NCI-H526 treated with DMSO at 0.1 percent for 48 hours (cell line): ENCODE data around the gene POLA1.
A peak's percentile ranks its signal among the peaks of the same experiment; 100 is the strongest.
"Not testable (repeated sequence)": the region's sequence is repeated elsewhere in the genome, so short reads cannot be mapped to it uniquely, and the experiment has no call there.

ENCODE experiments used
- DNase-seq: peaks from one replicate; lab custom pipeline; 2025; lab: John Stamatoyannopoulos, UW

The POLA1 gene

GRCh38 chrX:24693453-24694202 is at the start of gene POLA1:
TSS of gene POLA1 (plus strand) at chrX:24693918. CDS start at chrX:24693962, 44 bp downstream.
- DNase-seq: peak; percentile 97

DNA sequence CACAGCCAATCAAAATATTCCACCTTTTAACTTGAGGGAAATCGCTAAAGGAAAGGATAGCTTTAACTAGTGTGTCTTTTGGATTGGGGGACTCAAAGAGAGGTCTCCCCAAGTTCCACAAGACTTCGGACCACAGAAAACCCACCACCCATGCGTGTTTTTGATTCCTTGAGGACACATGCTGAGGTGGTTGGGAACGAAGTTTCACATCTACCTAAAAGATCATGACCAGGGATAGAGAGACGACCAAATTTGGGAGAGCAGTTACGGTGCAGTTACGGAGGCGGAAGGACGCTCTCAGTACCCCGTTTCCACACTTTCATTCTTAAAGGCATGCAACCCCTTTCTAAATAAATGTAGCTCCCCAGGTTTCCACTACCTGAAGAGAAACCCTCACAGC is 47.7 kb upstream of the POLA1 start:
- DNase-seq: no peak

DNA sequence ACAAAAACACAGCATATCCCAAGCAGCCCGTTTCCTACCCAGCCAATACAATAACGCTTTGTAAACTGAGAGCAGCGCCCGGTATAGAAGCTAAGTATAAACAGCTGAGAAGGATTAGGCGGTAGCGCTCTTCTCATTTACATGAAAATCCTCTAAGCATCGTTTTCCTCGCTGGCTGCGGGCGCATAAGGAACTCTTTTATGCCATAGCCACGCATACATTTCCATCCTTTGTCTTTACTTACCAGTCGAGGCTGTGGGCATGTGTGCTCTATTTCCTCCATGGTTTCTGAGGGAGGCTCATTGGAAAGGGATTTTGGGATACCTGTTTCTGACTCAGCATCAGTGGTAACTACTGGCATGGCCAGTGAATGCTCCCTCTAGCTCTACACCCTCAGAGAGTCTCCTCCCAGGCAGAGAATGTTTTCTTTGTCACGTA is 47.0 kb upstream of the POLA1 start:
- peak; percentile 76 for DNase-seq

- DNase-seq: peak; percentile 86
Measured at GRCh38 chrX:24647257-24648058, 46.3 kb upstream of the POLA1 start, which contains the start of gene PCYT1B. TSS of gene PCYT1B (minus strand) at chrX:24647347. CDS start at chrX:24647105, 242 bp downstream.

- no peak for DNase-seq
Measured at GRCh38 chrX:24648495-24648894, 45.2 kb upstream of the POLA1 start.

DNA sequence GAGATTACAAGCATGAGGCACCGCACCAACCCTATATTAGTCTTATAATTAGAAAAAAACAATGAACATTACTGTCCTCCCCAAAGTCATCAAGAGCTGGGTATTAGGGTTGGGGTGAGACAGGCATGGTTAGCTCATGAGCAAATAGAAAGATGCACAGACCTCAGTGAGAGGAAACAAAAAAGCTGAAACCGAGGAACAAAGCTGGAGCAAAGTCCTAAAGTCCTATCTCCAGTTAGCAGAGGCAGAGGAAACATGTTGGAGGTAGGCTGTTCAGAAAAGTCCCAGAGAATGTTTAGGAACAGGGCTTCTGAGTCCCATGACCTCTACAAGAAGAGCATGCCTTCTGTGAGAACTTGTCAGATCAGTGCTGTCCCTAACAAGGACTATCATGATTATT is 41.9 kb upstream of the POLA1 start:
- no peak for DNase-seq

GRCh38 chrX:24655679-24656078 is 38.0 kb upstream of the POLA1 start:
- not testable (repeated sequence) for DNase-seq

- DNase-seq: no peak
Measured at GRCh38 chrX:24657671-24658386, 35.9 kb upstream of the POLA1 start.

- no peak for DNase-seq
Measured at GRCh38 chrX:24658421-24658820, 35.3 kb upstream of the POLA1 start.

- DNase-seq: no peak
Measured at GRCh38 chrX:24659106-24659505, 34.6 kb upstream of the POLA1 start.

DNA sequence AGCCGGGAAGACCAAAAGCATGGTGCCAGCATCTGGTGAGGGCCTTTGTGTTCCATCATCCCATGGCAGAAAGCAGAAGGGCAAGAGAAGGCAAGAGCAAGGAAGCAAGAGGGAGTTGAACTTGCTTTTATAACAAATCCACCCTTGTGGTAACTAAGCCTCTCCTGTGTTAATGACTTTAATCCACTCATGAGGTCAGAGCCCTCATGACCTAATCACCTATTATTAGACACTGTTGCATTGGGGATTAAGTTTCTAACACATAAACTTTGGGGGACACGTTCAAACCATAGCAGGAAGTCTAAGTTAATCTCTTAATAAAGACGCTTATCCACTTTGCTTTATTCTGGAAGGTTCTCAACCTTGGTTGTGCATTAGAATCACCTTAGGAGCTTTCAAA is 34.1 kb upstream of the POLA1 start:
- DNase-seq: no peak

DNA sequence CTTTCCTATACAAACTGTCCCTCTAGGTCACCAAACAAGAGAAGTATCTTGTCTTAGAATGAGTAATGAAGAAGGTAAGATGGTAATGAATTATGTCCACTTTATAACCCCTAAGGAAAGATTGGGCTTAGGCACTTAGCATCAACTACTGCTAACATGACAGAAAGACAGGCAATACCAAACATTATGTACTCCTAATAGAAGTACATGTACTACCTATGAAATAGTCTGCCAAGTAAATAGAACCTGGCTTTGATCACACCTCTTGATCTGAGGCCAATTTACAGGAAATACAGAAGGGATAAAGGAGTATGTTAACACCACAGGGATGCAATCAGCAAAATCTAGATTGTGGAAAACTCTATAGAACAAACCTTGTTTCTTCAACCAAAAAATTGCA is 32.4 kb upstream of the POLA1 start:
- DNase-seq: no peak

DNA sequence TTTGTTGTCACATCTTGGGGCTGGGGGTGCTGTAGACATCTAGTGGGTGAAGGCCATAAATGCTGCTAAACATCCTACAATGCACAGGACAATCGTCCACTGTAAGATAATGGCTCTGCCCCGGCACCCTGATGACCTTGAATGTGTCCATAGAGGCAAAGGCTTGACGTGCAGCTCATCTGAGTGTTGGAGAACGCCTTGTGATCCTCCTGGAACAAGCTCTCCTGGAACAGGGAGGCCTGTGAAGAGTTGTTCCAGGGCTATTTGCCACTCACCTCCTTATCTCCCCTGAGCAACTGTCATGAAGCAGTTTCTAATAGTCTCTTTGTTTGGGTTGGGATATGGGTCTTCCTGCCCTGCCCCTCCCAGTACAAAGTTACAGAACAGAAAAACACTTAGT is 31.4 kb upstream of the POLA1 start:
- DNase-seq: no peak

- DNase-seq: no peak
Measured at GRCh38 chrX:24668111-24668510, 25.6 kb upstream of the POLA1 start.

- DNase-seq: no peak
Measured at GRCh38 chrX:24672701-24673190, 21.0 kb upstream of the POLA1 start.

DNA sequence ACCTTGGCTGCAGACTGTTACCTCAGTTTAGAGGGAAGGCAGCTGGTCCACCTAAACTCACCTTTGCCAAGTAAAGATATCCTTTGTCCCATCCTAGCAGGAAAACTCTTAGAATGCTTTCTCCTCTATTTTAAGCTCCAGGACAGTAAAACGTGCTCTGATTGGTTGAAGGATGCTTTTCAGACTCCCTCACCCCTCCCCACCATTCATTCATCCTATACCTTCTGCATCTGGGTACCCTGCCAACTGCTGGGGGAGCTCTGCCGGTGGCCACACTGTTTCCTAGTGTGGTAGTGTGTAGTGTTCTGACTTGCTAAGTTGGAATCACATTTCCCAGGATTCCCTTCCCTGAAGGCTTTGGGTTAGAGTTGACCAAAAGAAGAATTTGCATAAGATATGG is 20.3 kb upstream of the POLA1 start:
- no peak for DNase-seq

DNA sequence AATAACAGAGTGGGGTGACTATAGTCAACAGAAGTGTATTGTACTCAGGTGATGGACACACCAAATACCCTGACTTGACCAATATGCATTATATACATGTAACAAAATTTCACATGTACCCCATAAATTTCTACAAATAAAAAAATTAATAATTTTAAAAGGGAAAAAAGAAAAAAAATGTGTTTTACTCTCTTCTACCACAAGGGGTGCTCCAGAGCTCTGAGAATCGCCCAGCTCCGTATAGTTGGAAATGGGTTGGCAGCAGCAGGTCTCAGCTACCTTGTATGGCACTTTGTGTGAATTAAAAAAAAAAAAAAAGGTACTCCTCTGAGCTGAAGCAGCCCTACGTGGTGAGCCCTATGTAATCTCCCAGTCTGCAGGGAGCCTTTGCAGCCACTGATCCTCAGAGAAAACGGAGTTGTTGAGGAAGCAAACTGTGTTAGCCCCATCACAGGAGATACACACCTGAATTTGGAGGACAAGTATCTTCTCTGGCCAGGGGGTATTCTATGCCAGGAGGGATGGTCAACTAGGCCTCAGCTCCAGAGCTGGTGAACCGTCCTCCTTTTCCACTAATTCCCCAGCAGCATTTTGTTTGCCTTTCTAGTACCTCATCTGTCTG is 17.2 kb upstream of the POLA1 start:
- no peak for DNase-seq

- no peak for DNase-seq
Measured at GRCh38 chrX:24682739-24683432, 10.8 kb upstream of the POLA1 start.

DNA sequence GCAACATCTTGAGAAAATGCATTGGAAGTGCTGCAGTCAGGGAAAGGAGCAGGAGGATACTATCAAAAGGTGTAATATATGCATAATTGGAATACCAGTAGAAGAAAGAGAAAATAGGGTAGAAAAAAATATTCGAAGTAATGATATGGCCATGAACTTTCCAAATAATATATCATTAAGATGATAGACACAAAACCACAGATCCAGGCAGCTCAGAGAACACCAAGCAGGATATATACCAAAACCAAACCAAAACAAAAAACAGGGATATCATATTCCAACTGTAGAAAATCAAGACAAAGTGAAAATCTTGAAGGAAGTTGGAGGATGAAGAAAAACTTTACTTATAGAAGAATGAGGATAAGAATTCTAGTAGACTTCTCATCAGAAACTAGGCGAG is 9.7 kb upstream of the POLA1 start:
- no peak for DNase-seq

DNA sequence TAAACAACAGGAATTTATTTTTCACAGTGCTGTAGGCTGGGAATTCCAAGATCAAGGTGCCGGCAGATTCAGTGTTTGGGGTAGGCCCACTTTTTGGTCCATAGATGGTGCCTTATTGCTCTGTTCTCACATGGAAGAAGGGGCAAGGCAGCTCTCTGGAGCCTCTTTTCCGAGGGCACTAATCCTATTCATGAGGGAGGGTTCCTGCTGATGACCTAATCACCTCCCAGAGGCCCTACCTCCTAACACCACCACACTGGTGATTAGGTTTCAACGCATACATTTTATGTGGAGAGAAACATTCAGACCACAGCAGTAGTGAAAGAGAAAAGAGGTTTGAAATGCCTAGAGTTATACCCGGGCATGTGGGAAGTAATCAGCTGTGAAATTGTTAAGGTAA is 1.4 kb upstream of the POLA1 start:
- no peak for DNase-seq

- DNase-seq: no peak
Measured at GRCh38 chrX:24694825-24695224, 1.1 kb downstream of the POLA1 start.
